Osteocyte (in vitro differentiated cells): ENCODE measurements around the gene OSBPL10. TPM values are rescaled to one million over a fixed set of nuclear protein-coding genes. Genes with fewer than 3 reads are reported as not detected.
"Not testable (repeated sequence)": the region's sequence is repeated elsewhere in the genome, so short reads cannot be mapped to it uniquely, and the experiment has no call there.

ENCODE experiments used
- DNase-seq: peaks from one replicate; pipeline ENCODE4 v3.0.0; 2021; ENCODE audit warnings: mixed read lengths; ENCODE audit not compliant: unreplicated experiment; ENCODE audit errors: extremely low spot score
- H3K27ac Mint-ChIP-seq: one replicate; pipeline ENCODE4 v1.8.0; 2021; ENCODE audit warnings: mild to moderate bottlenecking, mixed read lengths; ENCODE audit not compliant: unreplicated experiment
- H3K27me3 Mint-ChIP-seq: one replicate; pipeline ENCODE4 v1.8.0; 2021; ENCODE audit warnings: mixed read lengths; ENCODE audit not compliant: unreplicated experiment
- H3K36me3 Mint-ChIP-seq: one replicate; pipeline ENCODE4 v1.8.0; 2021; ENCODE audit warnings: mixed read lengths; ENCODE audit not compliant: unreplicated experiment
- H3K4me1 Mint-ChIP-seq: one replicate; pipeline ENCODE4 v1.8.0; 2021; ENCODE audit warnings: mixed read lengths; ENCODE audit not compliant: unreplicated experiment
- H3K4me3 Mint-ChIP-seq: one replicate; pipeline ENCODE4 v1.8.0; 2021; ENCODE audit warnings: mild to moderate bottlenecking, moderate library complexity, mixed read lengths; ENCODE audit not compliant: unreplicated experiment
- H3K9me3 Mint-ChIP-seq: one replicate; pipeline ENCODE4 v1.8.0; 2021; ENCODE audit warnings: mixed read lengths; ENCODE audit not compliant: unreplicated experiment
- CTCF ChIP-seq: fragments of 200-600 bp; sonication (generic); IDR thresholded peaks from 2 replicates; pipeline ENCODE4 v1.5.0; 2021; ENCODE audit warnings: antibody characterized with exemption, mild to moderate bottlenecking, moderate library complexity
- total RNA-seq: library from RNA; stranded (reverse); gene quantifications from 2 replicates; pipeline ENCODE4 v1.2.1, GENCODE V29; 2021

Gene OSBPL10
- total RNA-seq, 1 donor from 2014 or later: 21.7 TPM

GRCh38 chr3:31999907-32000439 lies 18.9 kb upstream of the OSBPL10 start:
- Mint-ChIP-seq H3K4me3 (no peak overlapping the region), H3K27ac (no peak overlapping the region), H3K4me1 (peaks cover 15% of the 10 kb centered on the region), H3K27me3 (no peaks in the 10 kb centered on the region), H3K36me3 (no peaks in the 10 kb centered on the region), H3K9me3 (no peaks in the 10 kb centered on the region)
- TF ChIP-seq CTCF: no peak
- no peak for DNase-seq

- H3K9me3 Mint-ChIP-seq: peaks cover 12% of the 10 kb centered on the region
- DNase-seq: no peak
- H3K27me3 Mint-ChIP-seq: no peaks in the 10 kb centered on the region
- no peak overlapping the region for H3K27ac Mint-ChIP-seq
- peaks cover 6% of the 10 kb centered on the region for H3K4me1 Mint-ChIP-seq
- H3K4me3 Mint-ChIP-seq: no peak overlapping the region
- peaks cover 2% of the 10 kb centered on the region for H3K36me3 Mint-ChIP-seq
- no peak for TF ChIP-seq CTCF
Measured at GRCh38 chr3:31997500-31997899, 16.4 kb upstream of the OSBPL10 start.

GRCh38 chr3:31996195-31996594 lies 15.1 kb upstream of the OSBPL10 start:
- peaks cover 12% of the 10 kb centered on the region for H3K9me3 Mint-ChIP-seq
- H3K27me3 Mint-ChIP-seq: no peaks in the 10 kb centered on the region
- peaks cover 2% of the 10 kb centered on the region for H3K36me3 Mint-ChIP-seq
- H3K4me1 Mint-ChIP-seq: no peaks in the 10 kb centered on the region
- no peak overlapping the region for H3K4me3 Mint-ChIP-seq
- no peak for TF ChIP-seq CTCF
- no peak for DNase-seq
- H3K27ac Mint-ChIP-seq: no peak overlapping the region

GRCh38 chr3:31995026-31995425 lies 14.0 kb upstream of the OSBPL10 start:
- H3K9me3 Mint-ChIP-seq: peaks cover 12% of the 10 kb centered on the region
- not testable (repeated sequence) for H3K4me3 Mint-ChIP-seq, H3K36me3 Mint-ChIP-seq, DNase-seq, H3K27ac Mint-ChIP-seq, H3K27me3 Mint-ChIP-seq, H3K4me1 Mint-ChIP-seq

GRCh38 chr3:31993843-31994242 lies 12.8 kb upstream of the OSBPL10 start:
- Mint-ChIP-seq H3K36me3 (peaks cover 2% of the 10 kb centered on the region), H3K4me3 (no peak overlapping the region), H3K4me1 (no peaks in the 10 kb centered on the region), H3K27me3 (no peaks in the 10 kb centered on the region), H3K9me3 (peaks cover 12% of the 10 kb centered on the region), H3K27ac (no peak overlapping the region)
- DNase-seq: no peak
- TF ChIP-seq CTCF: no peak

GRCh38 chr3:31992995-31993394 lies 11.9 kb upstream of the OSBPL10 start:
- H3K9me3 Mint-ChIP-seq: peaks cover 12% of the 10 kb centered on the region
- not testable (repeated sequence) for H3K27ac Mint-ChIP-seq, H3K4me1 Mint-ChIP-seq, H3K36me3 Mint-ChIP-seq, H3K27me3 Mint-ChIP-seq, DNase-seq, H3K4me3 Mint-ChIP-seq
